GM12892 (cell line): ENCODE results near the gene WWOX.

Experiments
- POLR2A ChIP-seq: IDR thresholded peaks from 2 replicates; pipeline ENCODE4 v1.6.1; 2011; ENCODE audit warnings: low read depth, low read length, control low read depth
- POLR2AphosphoS5 ChIP-seq: IDR thresholded peaks from 2 replicates; pipeline ENCODE4 v1.6.1; 2011; ENCODE audit warnings: low read depth, low read length, control low read depth
- TAF1 ChIP-seq: IDR thresholded peaks from 2 replicates; pipeline ENCODE4 v1.6.1; 2011; ENCODE audit warnings: low read depth, mild to moderate bottlenecking, control low read depth, low read length, borderline replicate concordance

DNA sequence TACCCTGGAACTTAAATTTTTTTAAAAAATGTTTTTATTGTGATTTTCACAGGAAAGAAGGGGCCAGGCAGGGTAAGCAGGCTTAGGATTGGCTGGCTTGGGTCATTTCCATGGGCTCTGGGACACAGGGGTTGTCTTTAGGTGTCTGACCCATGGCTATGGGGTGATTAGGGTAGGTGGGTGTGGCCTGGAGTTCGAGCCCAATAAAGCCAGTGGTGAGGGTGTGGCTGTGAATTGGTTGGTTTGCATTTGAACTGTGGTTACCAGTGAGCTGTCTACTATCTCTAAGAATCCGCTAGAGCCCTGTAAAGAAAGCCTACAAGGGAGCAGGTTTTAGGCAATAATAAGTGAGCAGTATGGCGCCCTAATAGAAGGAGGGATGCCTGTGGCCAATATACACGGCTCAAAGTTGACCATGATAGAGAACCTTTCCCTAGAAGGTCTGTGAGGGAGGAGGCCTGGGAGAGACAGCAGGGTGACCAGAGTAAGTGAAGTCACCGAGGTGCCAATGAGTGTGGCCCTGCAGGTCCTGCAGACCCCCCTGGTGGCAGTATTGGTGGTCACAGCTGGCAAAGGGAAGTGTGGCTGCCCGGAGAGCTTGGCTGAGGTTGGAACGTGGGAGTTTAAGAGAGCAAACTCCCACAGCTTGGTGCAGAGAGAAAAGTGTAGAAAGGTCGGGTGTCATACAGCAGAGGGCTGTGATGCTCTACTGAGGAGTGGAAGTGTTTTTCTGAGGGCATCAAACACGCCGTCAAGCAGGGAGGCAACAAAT is 454.0 kb downstream of the WWOX start:
- TF ChIP-seq POLR2A: no peak
- TF ChIP-seq POLR2AphosphoS5: no peak
- no peak for TF ChIP-seq TAF1
